GM18951 (cell line): ENCODE results near the gene GPATCH3.
"Not testable (repeated sequence)": the region's sequence is repeated elsewhere in the genome, so short reads cannot be mapped to it uniquely, and the experiment has no call there.

Experiments used
- POLR2A ChIP-seq: IDR thresholded peaks from 4 replicates; pipeline ENCODE4 v1.6.1; 2011; ENCODE audit warnings: mild to moderate bottlenecking; ENCODE audit not compliant: insufficient read length, insufficient read depth; ENCODE audit errors: extremely low read depth
- in situ Hi-C: fragments of 300-500 bp; cut with MboI; formaldehyde crosslinking; loops from one replicate; pipeline ENCODE4 v1.12.0; 2022; ENCODE audit warnings: low sequenced_read_pairs, mixed read lengths, inconsistent platforms; ENCODE audit not compliant: unreplicated experiment

Gene GPATCH3, protein sequence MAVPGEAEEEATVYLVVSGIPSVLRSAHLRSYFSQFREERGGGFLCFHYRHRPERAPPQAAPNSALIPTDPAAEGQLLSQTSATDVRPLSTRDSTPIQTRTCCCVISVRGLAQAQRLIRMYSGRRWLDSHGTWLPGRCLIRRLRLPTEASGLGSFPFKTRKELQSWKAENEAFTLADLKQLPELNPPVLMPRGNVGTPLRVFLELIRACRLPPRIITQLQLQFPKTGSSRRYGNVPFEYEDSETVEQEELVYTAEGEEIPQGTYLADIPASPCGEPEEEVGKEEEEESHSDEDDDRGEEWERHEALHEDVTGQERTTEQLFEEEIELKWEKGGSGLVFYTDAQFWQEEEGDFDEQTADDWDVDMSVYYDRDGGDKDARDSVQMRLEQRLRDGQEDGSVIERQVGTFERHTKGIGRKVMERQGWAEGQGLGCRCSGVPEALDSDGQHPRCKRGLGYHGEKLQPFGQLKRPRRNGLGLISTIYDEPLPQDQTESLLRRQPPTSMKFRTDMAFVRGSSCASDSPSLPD

DNA sequence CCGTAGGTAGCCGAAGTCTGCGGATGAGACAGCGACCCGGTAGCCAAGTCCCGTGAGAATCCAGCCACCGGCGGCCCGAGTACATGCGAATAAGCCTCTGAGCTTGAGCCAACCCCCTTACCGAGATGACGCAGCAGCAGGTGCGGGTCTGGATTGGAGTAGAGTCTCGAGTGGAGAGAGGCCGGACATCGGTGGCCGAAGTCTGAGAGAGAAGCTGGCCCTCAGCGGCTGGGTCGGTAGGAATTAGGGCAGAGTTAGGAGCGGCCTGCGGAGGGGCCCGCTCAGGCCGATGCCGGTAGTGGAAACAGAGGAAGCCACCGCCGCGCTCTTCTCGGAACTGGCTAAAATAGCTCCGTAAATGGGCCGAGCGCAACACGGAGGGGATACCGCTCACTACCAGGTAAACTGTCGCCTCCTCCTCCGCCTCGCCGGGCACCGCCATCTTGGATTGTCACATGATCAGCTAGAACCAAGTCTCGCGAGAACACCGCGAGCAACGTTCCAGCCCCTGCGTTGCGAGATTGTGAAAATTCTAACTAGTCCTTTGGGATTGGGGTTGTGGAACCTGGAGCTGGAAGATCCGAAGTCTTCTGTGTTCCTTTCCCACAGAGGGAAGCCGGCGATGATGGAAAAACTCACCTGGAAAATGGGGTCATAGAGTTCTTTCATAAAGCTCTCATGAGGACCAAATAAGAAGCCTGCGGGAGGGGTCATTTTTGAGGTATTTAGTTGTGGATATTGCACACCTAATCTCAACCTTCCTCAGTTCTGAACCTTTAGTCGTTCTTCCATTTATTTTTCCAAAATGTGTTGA lies at the start of gene GPATCH3:
Gene GPATCH3, minus strand, starts transcription at position 467 of the 814 bp plus-strand sequence. Its CDS starts 25 bp downstream, at position 442.
- in situ Hi-C loops: no loop called here
- peak; percentile 87 for TF ChIP-seq POLR2A

DNA sequence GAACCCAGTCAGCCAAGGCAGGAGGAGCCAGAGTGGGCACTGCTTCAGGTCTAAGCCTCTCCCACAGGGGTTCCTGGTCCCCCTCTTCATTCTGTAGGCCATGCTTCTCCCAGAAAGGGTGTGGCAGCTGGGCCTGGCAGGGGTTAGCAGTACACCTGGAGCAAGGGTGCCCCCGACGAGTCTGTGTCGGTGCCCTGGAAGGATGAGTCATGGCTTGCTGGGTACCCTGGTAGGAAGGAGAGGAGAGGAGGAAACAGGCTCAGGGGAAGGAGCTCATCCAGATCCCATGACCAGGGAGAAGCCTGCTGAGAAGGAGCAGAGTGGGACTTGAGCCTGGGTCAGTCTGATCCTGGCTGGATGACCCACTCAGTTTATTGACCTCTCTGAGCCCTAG lies 49.7 kb upstream of the GPATCH3 start:
- in situ Hi-C loops: no loop called here

DNA sequence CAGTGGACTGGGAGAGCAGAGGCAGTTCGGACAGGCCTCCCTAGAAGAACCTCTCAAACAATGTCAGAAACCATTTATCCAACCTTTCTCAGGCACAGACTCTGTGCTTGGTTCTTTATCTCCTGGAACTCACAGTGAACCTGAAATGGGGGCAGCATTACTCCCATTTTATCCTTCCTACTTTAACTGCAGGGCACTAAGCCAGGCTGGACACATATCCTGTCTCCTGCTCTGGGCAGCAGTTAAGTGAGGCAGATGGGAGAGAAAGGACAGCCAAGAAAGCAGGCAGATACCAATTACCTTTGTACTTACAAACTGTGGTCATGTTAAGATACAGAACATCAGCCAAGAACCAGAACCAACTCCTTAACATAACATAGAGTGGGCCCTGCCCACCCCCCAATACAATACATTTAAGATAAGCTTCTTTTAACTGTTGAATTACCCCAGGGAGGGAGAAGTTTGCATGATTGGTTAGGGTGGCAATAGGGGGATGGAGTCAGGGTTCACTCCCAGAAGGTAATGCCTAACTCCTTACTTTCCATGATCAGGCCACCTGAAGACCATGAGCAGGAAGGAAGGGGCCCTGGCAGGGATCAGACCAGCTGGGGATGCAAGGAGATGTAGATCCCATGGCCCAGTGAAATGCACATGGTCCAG lies 49.1 kb upstream of the GPATCH3 start:
- TF ChIP-seq POLR2A: no peak

More for the DNA sequence above, 49.7 kb upstream of the GPATCH3 start:
- no peak for TF ChIP-seq POLR2A

DNA sequence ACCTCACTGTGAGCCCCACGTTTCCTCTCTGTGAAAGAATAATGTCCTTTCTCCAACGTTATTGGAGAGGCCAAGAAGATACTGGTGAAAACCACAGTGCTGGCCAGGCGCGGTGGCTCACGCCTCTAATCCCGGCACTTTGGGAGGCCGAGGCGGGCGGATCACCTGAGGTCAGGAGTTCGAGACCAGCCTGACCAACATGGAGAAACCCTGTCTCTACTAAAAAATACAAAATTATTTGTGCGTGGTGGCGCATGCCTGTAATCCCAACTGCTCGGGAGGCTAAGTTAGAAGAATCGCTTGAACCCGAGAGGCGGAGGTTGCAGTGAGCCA lies 48.4 kb upstream of the GPATCH3 start:
- in situ Hi-C loops: not testable (repeated sequence)

More for the DNA sequence above, 49.1 kb upstream of the GPATCH3 start:
- in situ Hi-C loops: no loop called here

DNA sequence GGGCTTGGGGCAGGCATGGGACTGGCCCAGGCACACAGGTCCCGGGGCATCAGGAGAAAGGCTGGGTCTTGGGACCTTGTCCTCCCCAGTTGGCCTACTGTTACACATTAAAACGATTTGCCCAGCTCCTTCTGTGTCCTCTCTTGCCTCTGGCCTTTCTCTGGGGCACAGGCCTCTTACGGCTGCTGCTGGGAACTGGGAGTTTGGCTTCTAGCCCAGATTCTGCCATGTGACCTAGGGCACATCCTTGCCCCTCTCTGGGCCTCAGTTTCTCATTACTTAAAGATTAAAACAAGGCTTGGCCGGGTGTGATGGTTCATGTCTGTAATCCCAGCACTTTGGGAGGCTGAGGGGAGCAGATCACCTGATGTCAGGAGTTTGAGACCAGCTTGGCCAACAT lies 46.0 kb upstream of the GPATCH3 start:
- in situ Hi-C loops: no loop called here
- TF ChIP-seq POLR2A: no peak

DNA sequence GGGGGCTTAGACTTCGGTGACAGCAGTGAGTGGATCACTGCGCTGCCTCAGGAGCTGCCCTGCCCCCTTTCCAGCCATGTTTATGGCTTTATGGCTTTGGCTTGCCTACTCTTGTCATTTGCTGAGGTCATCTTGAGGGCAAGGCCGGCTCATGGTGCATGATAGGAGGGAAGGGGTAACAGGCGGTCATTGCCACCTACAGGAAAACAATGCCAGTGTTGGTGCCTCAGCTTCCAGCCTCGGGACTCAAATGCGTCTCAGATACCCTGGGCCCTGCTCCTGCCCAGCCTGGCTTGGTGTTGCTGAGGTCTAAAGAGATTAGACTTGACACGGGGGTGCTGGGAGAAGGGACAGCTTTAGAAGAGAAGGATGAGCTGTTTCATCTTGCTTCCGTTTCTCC lies 45.5 kb upstream of the GPATCH3 start:
- in situ Hi-C loops: no loop called here

DNA sequence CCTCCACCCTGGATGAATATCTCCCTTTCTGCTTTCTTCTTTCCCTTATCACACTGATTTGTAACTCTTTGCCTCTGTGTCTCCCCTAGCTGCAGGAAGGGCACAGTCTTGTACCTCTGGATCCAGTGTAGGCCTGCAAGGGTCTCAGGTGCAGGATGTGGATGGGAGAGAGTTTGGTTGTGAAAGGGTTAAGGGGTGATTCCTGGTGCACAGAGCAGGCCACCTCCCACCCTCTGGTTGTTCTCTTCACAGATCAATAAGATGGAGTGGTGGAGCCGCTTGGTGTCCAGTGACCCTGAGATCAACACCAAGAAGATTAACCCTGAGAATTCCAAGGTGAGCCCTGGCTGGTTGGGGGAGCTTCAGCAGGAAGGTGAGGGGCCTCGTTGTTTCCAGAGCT lies 44.9 kb upstream of the GPATCH3 start:
- in situ Hi-C loops: no loop called here

More for the DNA sequence above, 45.5 kb upstream of the GPATCH3 start:
- no peak for TF ChIP-seq POLR2A

DNA sequence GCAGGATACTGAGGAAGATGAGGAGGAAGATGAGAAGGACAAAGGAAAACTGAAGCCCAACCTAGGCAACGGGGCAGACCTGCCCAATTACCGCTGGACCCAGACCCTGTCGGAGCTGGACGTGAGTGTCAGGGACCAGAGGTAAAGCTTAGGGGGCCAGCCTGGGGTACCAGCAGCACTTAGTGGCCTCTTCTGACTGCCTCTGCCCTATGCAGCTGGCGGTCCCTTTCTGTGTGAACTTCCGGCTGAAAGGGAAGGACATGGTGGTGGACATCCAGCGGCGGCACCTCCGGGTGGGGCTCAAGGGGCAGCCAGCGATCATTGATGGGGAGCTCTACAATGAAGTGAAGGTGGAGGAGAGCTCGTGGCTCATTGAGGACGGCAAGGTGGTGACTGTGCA lies 42.4 kb upstream of the GPATCH3 start:
- in situ Hi-C loops: no loop called here
- TF ChIP-seq POLR2A: no peak

More for the DNA sequence above, 44.9 kb upstream of the GPATCH3 start:
- TF ChIP-seq POLR2A: no peak

DNA sequence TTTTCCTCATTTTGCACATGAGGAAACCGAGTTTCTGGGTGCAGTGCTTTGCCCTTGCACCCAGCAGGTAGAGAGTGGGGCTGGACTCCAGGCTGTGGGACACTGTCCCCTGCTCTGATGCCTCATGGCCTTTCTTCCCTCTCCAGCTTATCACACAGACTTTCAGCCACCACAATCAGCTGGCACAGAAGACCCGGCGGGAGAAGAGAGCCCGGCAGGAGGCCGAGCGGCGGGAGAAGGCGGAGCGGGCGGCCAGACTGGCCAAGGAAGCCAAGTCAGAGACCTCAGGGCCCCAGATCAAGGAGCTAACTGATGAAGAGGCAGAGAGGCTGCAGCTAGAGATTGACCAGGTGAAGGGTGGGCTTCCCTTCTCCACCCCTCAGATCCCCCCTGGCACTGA lies 41.0 kb upstream of the GPATCH3 start:
- in situ Hi-C loops: no loop called here
- TF ChIP-seq POLR2A: no peak

DNA sequence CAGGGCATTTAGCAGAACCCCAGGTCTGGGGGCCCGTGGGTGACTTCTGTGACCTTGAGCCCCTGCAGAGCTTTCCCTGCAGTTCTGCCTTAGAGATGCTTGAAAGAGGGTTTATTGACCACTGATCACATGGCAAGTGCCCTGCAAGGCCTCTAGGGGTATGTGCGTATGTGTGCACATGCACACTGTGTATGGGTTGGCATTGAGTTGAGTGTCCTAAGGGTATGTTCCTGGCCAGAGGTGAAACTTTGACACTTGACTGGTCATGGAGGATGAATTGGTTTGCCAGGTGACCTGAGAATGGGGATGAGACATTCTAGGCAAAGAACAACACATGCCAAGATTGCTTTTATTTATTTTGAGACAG lies 38.4 kb upstream of the GPATCH3 start:
- in situ Hi-C loops: no loop called here
- no peak for TF ChIP-seq POLR2A

DNA sequence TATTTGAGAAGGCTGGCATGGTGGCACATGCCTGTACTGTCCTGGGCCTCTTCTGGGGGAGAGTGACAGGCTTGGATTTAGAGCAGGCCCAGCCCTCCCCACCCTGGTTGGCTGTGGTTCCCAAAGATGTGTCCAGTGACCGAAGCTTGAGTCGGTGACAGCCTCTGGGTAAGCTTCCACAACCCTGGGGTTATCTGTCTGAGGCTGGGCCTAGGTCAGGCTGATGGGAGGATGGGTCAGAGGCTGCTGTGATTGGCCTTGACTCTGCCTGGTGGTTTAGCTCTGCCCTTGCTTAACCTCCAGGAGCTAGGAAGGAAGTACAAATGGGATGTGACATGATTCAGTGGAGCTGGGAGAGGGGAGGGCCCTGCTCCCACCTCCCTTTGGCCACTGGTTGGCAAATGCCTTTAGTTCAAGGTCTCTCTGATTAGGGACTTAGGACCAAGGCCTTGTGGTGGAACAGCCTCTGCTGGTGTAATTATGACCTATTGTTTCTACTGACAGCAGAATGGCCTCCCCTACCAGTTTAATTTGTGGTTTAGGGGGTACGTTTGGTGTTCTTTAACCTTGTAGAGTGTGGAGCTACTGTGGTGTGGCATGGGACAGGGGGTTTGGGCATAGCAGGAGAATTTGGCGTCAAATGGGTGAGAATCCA lies 37.9 kb upstream of the GPATCH3 start:
- TF ChIP-seq POLR2A: no peak
- in situ Hi-C loops: no loop called here

DNA sequence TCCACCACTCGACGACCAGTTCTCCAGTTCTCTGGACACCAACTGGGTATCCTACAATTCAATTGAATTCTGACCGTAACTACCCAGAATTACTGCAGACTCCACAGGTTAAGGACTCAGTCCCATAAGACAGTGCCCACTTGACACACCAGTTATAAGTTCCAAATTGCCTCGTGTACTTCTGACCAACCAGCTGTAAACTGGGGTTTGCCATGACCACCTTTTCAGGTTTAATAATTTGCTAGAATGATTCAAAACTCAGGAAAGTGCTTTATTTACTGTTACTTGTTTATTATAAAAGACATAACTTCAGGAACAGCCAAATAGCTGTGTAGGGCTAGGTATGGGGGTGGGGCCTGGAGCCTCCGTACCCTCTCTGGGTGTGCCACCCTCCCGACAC lies 36.6 kb upstream of the GPATCH3 start:
- TF ChIP-seq POLR2A: no peak
- in situ Hi-C loops: no loop called here

DNA sequence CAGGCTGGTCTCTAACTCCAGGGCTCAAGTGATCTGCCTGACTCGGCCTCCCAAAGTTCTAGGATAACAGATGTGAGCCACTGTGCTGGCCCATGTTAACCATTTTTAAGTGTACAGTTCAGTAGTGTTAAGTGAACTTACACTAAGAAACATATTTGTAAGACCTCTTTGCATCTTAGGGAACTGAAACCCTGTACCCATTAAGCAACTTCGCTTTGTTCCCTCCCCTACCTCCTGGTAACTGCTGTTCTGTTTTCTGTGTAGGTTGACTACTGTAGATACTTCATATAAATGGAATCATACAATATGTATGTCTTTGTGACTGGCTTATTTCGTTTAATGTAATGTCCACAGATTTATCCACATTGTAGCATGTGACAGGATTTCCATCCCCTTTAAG lies 32.3 kb upstream of the GPATCH3 start:
- in situ Hi-C loops: no loop called here
- no peak for TF ChIP-seq POLR2A
